ENCODE data around the gene CAPNS2.

- no peak for TF ChIP-seq PATZ1 (CRISPR knock-in tag; IDR thresholded peaks at IDR 0.05; ENCODE audit: borderline replicate concordance)
- TF ChIP-seq OSR1 (CRISPR knock-in tag; IDR thresholded peaks at IDR 0.05): no peak
- peak; percentile 90 for TF ChIP-seq ISL1 (CRISPR knock-in tag; IDR thresholded peaks at IDR 0.05)
- peak; percentile 74; the same call in 1 of the 2 replicates for TF ChIP-seq ESRRG (CRISPR knock-in tag; IDR thresholded peaks at IDR 0.05)
- TF ChIP-seq BACH2 (CRISPR knock-in tag; IDR thresholded peaks at IDR 0.05; ENCODE audit: borderline replicate concordance): no peak
- TF ChIP-seq ARNTL (CRISPR knock-in tag; IDR thresholded peaks at IDR 0.05; ENCODE audit: borderline replicate concordance, low read depth): no peak
Measured at GRCh38 chr16:55559933-55560516, 6.5 kb upstream of the CAPNS2 start.

All from SK-N-SH treated with all-trans-retinoic acid at 6 μM for 48 hours (cell line).